ENCODE measurements around the gene CPLANE2.
A peak's percentile ranks its signal among the peaks of the same experiment; 100 is the strongest.
"Not testable (repeated sequence)": the region's sequence is repeated elsewhere in the genome, so short reads cannot be mapped to it uniquely, and the experiment has no call there.

Gene CPLANE2

DNA sequence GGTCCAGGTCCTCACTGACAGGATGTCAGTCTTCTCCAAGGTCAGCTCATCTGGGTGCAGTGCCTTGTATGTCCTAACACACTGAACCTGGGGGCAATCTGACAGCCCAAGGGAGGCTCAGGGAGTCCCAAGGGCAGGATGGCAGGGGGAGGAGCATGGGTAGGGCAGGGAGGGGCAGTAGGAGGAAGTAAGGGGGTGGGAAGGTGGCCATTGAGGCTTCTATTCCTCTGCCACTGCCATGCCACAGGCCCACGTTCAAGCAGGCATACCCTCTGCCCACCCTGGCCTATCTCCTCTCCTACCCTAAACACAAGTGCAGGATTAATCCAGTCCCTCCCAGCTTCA, 37.9 kb downstream of the CPLANE2 start:
- H3K27ac ChIP-seq (ENCODE audit: low read length), result no peak overlapping the region
- H3K9ac ChIP-seq (ENCODE audit: low read length in 2 of 2), result no peak overlapping the region
- no peaks in the 10 kb centered on the region for H3K9me3 ChIP-seq (ENCODE audit: control insufficient read depth in 2 of 2, low read length in 2 of 2)
- no peaks in the 10 kb centered on the region for H3K4me1 ChIP-seq (ENCODE audit: control insufficient read depth, insufficient read depth, low read length)
- H3K27me3 ChIP-seq (ENCODE audit: control insufficient read depth in 1 of 2, insufficient read depth in 2 of 2, low read length in 2 of 2), result no peaks in the 10 kb centered on the region
- H3K4me3 ChIP-seq (ENCODE audit: low read length in 2 of 2), result no peak overlapping the region
- no peaks in the 10 kb centered on the region for H3K36me3 ChIP-seq (ENCODE audit: control insufficient read depth in 2 of 2, insufficient read depth in 2 of 2, low read length in 2 of 2)

DNA sequence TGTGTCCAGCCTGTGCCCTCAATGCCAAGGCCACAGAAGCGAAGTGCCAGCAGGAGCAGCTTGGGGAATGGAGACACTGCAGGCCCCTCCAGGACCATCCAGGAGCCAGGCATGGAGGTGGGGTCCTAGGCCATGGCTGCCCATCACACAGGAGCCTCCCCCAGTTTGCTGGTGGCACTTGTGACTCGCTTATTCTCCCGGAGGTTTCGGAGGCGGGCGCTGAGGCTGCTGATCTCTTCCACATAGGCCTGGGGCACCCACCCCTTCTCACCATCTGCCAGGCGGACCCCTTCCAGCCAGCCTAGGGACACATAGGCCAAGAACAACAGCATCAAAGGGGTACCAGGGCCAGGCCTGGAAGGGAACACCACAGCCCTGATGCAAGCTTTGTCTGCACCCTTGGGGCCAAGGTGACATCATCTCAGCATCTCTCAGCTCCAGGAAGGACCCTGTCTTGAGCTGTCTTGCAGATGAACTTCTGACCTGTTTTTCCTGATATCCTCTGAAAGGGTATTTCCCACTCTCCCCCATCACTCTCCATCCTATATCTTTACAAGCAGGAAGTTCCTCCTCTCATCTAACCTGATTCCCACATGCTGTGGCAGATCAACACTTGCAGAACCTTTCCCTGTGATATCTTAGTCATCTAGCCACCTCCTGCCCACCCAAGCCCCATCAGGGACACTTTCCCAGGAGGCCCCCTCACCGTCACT, 38.4 kb downstream of the CPLANE2 start:
- Histone ChIP-seq H3K9me3 (ENCODE audit: control insufficient read depth in 2 of 2, low read length in 2 of 2) (no peaks in the 10 kb centered on the region), H3K27ac (ENCODE audit: low read length) (no peak overlapping the region), H3K9ac (ENCODE audit: low read length in 2 of 2) (no peak overlapping the region), H3K4me3 (ENCODE audit: low read length in 2 of 2) (no peak overlapping the region), H3K27me3 (ENCODE audit: control insufficient read depth in 1 of 2, insufficient read depth in 2 of 2, low read length in 2 of 2) (no peaks in the 10 kb centered on the region), H3K36me3 (ENCODE audit: control insufficient read depth in 2 of 2, insufficient read depth in 2 of 2, low read length in 2 of 2) (no peaks in the 10 kb centered on the region), H3K4me1 (ENCODE audit: control insufficient read depth, insufficient read depth, low read length) (no peaks in the 10 kb centered on the region)

DNA sequence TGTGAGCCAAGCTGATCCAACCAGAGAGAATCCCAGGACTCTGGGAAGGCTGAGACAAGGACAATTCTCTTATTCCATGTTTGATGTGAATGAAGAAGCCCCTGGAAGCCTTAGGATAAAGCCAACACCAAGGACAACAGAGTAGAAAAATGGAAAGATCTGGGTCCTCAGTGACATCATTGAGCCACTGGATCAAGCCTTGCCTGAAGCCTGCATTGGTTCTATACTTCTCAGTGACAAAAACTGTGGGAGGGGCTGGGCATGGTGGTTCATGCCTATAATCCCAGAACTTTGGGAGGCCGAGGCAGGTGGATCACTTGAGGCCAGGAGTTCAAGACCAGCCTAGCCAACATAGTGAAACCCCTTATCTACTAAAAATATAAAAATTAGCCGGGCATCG, 40.1 kb downstream of the CPLANE2 start:
- Histone ChIP-seq H3K4me3 (ENCODE audit: low read length in 2 of 2) (no peak overlapping the region), H3K36me3 (ENCODE audit: control insufficient read depth in 2 of 2, insufficient read depth in 2 of 2, low read length in 2 of 2) (no peaks in the 10 kb centered on the region), H3K4me1 (ENCODE audit: control insufficient read depth, insufficient read depth, low read length) (peaks cover 2% of the 10 kb centered on the region), H3K9me3 (ENCODE audit: control insufficient read depth in 2 of 2, low read length in 2 of 2) (no peaks in the 10 kb centered on the region), H3K27ac (ENCODE audit: low read length) (no peak overlapping the region), H3K27me3 (ENCODE audit: control insufficient read depth in 1 of 2, insufficient read depth in 2 of 2, low read length in 2 of 2) (no peaks in the 10 kb centered on the region), H3K9ac (ENCODE audit: low read length in 2 of 2) (no peak overlapping the region)

DNA sequence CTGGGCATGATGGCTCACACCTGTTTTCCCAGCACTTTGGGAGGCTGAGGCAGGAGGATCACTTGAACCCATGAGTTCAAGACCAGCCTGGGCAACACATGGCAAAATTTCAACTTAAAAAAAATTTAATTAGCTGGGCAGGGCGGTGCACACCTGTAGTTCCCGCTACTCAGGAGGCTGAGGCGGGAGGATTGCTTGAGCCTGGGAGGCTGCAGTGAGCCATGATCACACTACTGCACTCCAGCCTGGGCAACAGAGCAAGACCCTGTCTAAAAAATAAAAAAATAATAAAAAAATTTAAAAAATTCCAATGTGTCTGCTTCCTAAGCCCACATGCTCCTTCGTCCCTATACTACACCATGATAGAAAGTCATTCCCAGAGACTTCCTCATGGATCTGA, 40.8 kb downstream of the CPLANE2 start:
- not testable (repeated sequence) for H3K4me1 ChIP-seq (ENCODE audit: control insufficient read depth, insufficient read depth, low read length); H3K9me3 ChIP-seq (ENCODE audit: control insufficient read depth in 2 of 2, low read length in 2 of 2); H3K36me3 ChIP-seq (ENCODE audit: control insufficient read depth in 2 of 2, insufficient read depth in 2 of 2, low read length in 2 of 2); H3K9ac ChIP-seq (ENCODE audit: low read length in 2 of 2); H3K4me3 ChIP-seq (ENCODE audit: low read length in 2 of 2); H3K27ac ChIP-seq (ENCODE audit: low read length); H3K27me3 ChIP-seq (ENCODE audit: control insufficient read depth in 1 of 2, insufficient read depth in 2 of 2, low read length in 2 of 2)

DNA sequence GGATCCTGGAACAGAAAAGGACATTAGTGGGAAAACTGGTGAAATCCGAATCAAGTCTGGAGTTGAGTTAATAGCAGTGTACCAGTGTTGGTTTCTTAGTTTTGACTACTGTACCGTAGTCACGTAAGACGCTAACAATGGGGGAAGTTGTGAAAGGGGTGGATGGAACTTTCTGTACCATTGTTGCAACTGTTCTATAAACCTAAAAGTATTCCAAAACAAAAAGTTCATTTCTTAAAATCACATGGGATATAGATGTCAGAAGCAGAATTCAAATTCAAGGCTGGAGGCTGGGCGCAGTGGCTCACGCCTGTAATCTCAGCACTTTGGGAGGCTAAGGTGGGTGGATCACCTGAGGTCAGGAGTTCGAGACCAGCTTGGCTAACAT, 41.5 kb downstream of the CPLANE2 start:
- Histone ChIP-seq H3K4me3 (ENCODE audit: low read length in 2 of 2) (no peak overlapping the region), H3K27me3 (ENCODE audit: control insufficient read depth in 1 of 2, insufficient read depth in 2 of 2, low read length in 2 of 2) (no peaks in the 10 kb centered on the region), H3K9me3 (ENCODE audit: control insufficient read depth in 2 of 2, low read length in 2 of 2) (no peaks in the 10 kb centered on the region), H3K36me3 (ENCODE audit: control insufficient read depth in 2 of 2, insufficient read depth in 2 of 2, low read length in 2 of 2) (no peaks in the 10 kb centered on the region), H3K27ac (ENCODE audit: low read length) (no peak overlapping the region), H3K4me1 (ENCODE audit: control insufficient read depth, insufficient read depth, low read length) (peaks cover 6% of the 10 kb centered on the region), H3K9ac (ENCODE audit: low read length in 2 of 2) (no peak overlapping the region)

DNA sequence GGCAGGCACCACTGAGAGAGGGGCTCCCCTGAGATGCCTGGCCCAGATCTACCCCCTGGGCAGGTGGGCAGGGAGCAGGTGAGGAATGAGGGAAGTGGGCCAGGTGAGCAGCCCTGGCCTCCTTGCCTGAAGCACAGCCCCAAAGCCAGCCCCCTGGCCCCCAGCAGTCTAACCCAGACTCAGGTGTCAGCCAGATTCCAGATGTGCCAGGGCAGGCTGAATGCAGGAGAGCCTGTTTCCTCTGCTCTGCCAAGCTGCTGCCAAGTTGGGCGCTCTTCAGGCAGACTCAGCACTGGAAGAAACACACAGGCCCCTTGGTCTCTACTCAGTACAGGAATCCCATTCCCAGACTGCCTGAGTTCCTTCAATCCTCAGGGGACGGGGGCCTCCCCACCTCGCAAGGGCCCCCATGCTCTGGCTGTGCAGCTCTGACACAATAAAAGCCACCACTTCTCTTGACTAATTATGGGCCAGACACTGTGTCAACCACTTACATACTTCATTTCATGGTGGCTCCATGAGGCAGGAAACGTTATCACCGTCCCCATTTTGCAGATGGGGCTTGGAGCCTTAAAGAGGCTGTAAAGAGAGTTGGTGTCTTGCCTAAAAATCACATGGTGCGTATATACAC, 45.0 kb downstream of the CPLANE2 start:
- no peak overlapping the region for H3K27ac ChIP-seq (ENCODE audit: low read length)
- H3K4me1 ChIP-seq (ENCODE audit: control insufficient read depth, insufficient read depth, low read length), result peaks cover 28% of the 10 kb centered on the region
- peaks cover 0 to 3% of the 10 kb centered on the region in 2 donors for H3K27me3 ChIP-seq (ENCODE audit: control insufficient read depth in 1 of 2, insufficient read depth in 2 of 2, low read length in 2 of 2)
- no peak overlapping the region for H3K4me3 ChIP-seq (ENCODE audit: low read length in 2 of 2)
- no peaks in the 10 kb centered on the region for H3K36me3 ChIP-seq (ENCODE audit: control insufficient read depth in 2 of 2, insufficient read depth in 2 of 2, low read length in 2 of 2)
- H3K9ac ChIP-seq (ENCODE audit: low read length in 2 of 2), result no peak overlapping the region
- no peaks in the 10 kb centered on the region for H3K9me3 ChIP-seq (ENCODE audit: control insufficient read depth in 2 of 2, low read length in 2 of 2)

DNA sequence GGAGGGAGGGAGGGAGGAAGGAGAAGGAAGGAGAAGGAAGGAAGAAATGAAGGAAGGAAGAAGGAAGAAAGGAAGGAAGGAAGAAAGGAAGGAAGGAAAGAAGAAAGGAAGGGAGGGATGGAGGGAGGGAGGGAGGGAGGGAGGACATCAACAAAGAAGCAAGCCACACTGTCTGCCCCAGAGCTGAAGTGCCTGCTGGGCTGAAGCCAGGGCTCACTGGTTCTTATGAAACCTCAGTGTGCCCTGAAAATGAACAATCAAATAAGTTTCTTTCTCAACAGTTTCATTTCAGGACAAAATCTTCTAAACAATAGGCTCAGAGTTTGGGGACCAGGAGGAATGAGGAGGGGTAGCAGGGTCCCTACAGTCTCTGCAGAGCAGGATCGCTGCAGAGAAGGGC, 45.7 kb downstream of the CPLANE2 start:
- no peaks in the 10 kb centered on the region for H3K36me3 ChIP-seq (ENCODE audit: control insufficient read depth in 2 of 2, insufficient read depth in 2 of 2, low read length in 2 of 2)
- no peak overlapping the region for H3K9ac ChIP-seq (ENCODE audit: low read length in 2 of 2)
- H3K4me3 ChIP-seq (ENCODE audit: low read length in 2 of 2), result no peak overlapping the region
- peaks cover 0 to 3% of the 10 kb centered on the region in 2 donors for H3K27me3 ChIP-seq (ENCODE audit: control insufficient read depth in 1 of 2, insufficient read depth in 2 of 2, low read length in 2 of 2)
- no peaks in the 10 kb centered on the region for H3K9me3 ChIP-seq (ENCODE audit: control insufficient read depth in 2 of 2, low read length in 2 of 2)
- H3K4me1 ChIP-seq (ENCODE audit: control insufficient read depth, insufficient read depth, low read length), result peaks cover 28% of the 10 kb centered on the region
- no peak overlapping the region for H3K27ac ChIP-seq (ENCODE audit: low read length)

DNA sequence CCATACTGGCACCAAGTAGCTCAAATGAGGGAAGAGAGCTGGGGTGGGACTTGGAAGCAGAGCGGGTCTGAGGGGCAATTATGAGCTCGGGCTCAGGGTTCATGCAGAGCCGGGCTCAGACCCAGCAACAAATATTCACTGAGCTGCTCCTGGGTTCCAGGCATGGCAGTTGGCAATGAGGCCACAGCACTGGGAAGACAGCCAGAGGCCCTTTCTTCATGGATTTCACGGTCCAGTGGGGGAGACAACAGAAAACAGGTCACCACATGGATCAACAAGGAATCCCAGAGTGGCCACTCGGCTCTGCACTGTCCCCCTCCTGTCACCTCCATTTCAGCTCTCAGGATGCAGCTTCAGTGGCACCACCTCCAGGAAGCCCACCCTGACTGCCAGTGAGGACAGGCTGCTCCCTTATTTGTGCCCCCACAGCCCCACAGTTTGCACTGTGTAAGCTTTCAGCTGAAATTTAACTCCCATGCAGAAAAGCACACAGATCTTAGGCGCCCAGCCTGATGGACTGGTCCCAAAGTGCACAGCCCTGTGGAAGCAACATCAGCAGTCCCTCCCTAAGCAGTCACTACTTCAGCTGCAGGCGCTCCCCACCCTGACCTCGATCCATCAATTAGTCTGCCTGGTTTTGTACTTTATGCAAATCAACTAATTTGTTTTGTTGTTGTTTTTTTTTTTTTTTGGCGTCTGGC, 46.9 kb downstream of the CPLANE2 start:
- Histone ChIP-seq H3K4me3 (ENCODE audit: low read length in 2 of 2) (no peak overlapping the region), H3K27me3 (ENCODE audit: control insufficient read depth in 1 of 2, insufficient read depth in 2 of 2, low read length in 2 of 2) (peaks cover 0 to 3% of the 10 kb centered on the region in 2 donors), H3K27ac (ENCODE audit: low read length) (no peak overlapping the region)

DNA sequence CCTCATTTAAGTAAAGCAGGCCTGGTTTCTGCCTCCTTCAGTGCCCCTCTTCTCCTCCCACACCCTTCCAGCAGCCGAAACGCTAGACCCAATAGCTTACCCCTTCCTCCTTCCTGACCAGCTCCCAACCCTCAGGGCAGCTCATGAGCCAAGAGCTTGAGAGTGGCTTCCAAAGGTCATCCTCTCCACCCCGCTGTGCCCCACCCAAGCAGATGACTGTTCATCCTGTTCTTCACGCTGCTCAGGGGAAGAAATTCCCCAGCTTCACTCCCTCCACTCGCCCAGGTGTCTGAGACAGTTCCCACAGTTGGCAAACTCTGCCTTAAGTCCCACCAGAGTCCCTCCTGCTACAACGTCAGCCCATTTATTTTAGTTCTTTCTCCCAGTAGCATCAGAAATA, 48.0 kb downstream of the CPLANE2 start:
- no peak overlapping the region for H3K27ac ChIP-seq (ENCODE audit: low read length)
- H3K36me3 ChIP-seq (ENCODE audit: control insufficient read depth in 2 of 2, insufficient read depth in 2 of 2, low read length in 2 of 2), result no peaks in the 10 kb centered on the region
- no peaks in the 10 kb centered on the region for H3K9me3 ChIP-seq (ENCODE audit: control insufficient read depth in 2 of 2, low read length in 2 of 2)
- H3K27me3 ChIP-seq (ENCODE audit: control insufficient read depth in 1 of 2, insufficient read depth in 2 of 2, low read length in 2 of 2), result peaks cover 0 to 3% of the 10 kb centered on the region in 2 donors
- no peak overlapping the region for H3K4me3 ChIP-seq (ENCODE audit: low read length in 2 of 2)
- H3K4me1 ChIP-seq (ENCODE audit: control insufficient read depth, insufficient read depth, low read length), result peaks cover 28% of the 10 kb centered on the region
- H3K9ac ChIP-seq (ENCODE audit: low read length in 2 of 2), result no peak overlapping the region

More for the DNA sequence above, 46.9 kb downstream of the CPLANE2 start:
- Histone ChIP-seq H3K9ac (ENCODE audit: low read length in 2 of 2) (peak overlapping the region in 1 of 2 donors; percentile 13), H3K4me1 (ENCODE audit: control insufficient read depth, insufficient read depth, low read length) (peaks cover 28% of the 10 kb centered on the region), H3K36me3 (ENCODE audit: control insufficient read depth in 2 of 2, insufficient read depth in 2 of 2, low read length in 2 of 2) (no peaks in the 10 kb centered on the region), H3K9me3 (ENCODE audit: control insufficient read depth in 2 of 2, low read length in 2 of 2) (no peaks in the 10 kb centered on the region)

DNA sequence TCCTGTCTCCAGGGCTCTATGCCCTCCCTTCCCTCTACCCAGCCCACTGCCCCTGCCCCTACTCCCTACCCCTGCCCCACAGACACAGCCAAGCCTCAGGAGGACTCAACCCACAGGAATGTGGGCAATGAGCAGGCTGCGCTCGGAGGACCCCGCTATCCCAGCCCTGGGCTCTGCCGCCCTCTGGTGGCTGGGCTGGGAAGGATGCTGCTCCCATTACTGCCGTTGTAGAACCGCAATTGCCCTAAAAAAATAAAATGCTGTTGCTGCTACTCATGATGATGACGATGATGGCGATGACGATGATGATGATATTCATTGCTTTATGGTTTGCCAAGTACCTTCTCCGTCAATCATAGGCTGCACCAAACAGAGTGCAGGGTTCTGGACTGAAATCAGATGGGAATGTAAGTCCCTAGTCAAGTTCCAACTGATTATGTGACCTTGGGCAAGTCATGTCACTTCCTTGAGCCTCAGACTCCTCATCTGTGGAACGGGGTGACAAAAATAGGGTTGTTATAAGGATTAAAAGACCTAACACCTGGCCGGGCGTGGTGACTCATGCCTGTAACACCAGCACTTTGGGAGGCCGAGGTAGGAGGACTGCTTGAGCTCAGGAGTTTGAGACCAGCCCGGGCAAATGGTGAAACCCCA, 49.1 kb downstream of the CPLANE2 start:
- H3K27me3 ChIP-seq (ENCODE audit: control insufficient read depth in 1 of 2, insufficient read depth in 2 of 2, low read length in 2 of 2), result peaks cover 0 to 3% of the 10 kb centered on the region in 2 donors
- H3K4me1 ChIP-seq (ENCODE audit: control insufficient read depth, insufficient read depth, low read length), result peaks cover 28% of the 10 kb centered on the region
- no peak overlapping the region for H3K4me3 ChIP-seq (ENCODE audit: low read length in 2 of 2)
- no peak overlapping the region for H3K27ac ChIP-seq (ENCODE audit: low read length)
- H3K36me3 ChIP-seq (ENCODE audit: control insufficient read depth in 2 of 2, insufficient read depth in 2 of 2, low read length in 2 of 2), result no peaks in the 10 kb centered on the region
- no peaks in the 10 kb centered on the region for H3K9me3 ChIP-seq (ENCODE audit: control insufficient read depth in 2 of 2, low read length in 2 of 2)
- H3K9ac ChIP-seq (ENCODE audit: low read length in 2 of 2), result no peak overlapping the region

Data from stomach smooth muscle (tissue), 2 donors.